HL-60 (cell line): Measurements from ENCODE around the gene ADGRF4.

Source experiments
- DNase-seq, 2 experiments: peaks; one replicate each; pipeline ENCODE4 v3.0.0-alpha.2; 2010 to 2020; ENCODE audit warnings: low read depth in 1 of 2, low spot score in 1 of 2
- H3K27ac ChIP-seq: fragments of 250-450 bp; sonication (Bioruptor Pico); replicated peaks from 2 replicates; pipeline ENCODE4 v1.5.1; 2020; ENCODE audit warnings: mild to moderate bottlenecking, moderate library complexity
- H3K27me3 ChIP-seq: fragments of 250-450 bp; sonication (Bioruptor Pico); 2 replicates; pipeline ENCODE4 v1.5.1; 2021; ENCODE audit warnings: mild to moderate bottlenecking, moderate library complexity; ENCODE audit not compliant: insufficient read depth, poor library complexity, severe bottlenecking
- H3K4me3 ChIP-seq: replicated peaks from 2 replicates; pipeline ENCODE4 v1.5.1; 2011; ENCODE audit warnings: mild to moderate bottlenecking, control low read depth, low read length; ENCODE audit not compliant: insufficient read depth
- CTCF ChIP-seq: IDR thresholded peaks from one replicate; pipeline ENCODE4 v1.5.1; 2011; ENCODE audit warnings: low read length, control low read depth, inconsistent platforms; ENCODE audit not compliant: insufficient read depth
- GABPA ChIP-seq: IDR thresholded peaks from 2 replicates; pipeline ENCODE4 v1.6.1; 2012; ENCODE audit warnings: low read depth
- POLR2AphosphoS5 ChIP-seq: IDR thresholded peaks from 2 replicates; pipeline ENCODE4 v1.6.1; 2012; ENCODE audit warnings: low read depth
- REST ChIP-seq: IDR thresholded peaks from 2 replicates; pipeline ENCODE4 v1.6.1; 2012; ENCODE audit warnings: low read depth; ENCODE audit not compliant: insufficient replicate concordance
- SPI1 ChIP-seq: IDR thresholded peaks from 2 replicates; pipeline ENCODE4 v1.6.1; 2012; ENCODE audit warnings: low read depth, mild to moderate bottlenecking, borderline replicate concordance

ADGRF4 gene

GRCh38 chr6:47680051-47680450, 18.3 kb upstream of the ADGRF4 start:
- Histone ChIP-seq H3K27ac (no peak overlapping the region), H3K4me3 (no peak overlapping the region), H3K27me3 (no peaks in the 10 kb centered on the region)
- no peak for DNase-seq
- no peak for TF ChIP-seq CTCF
- TF ChIP-seq POLR2AphosphoS5: no peak
- no peak for TF ChIP-seq SPI1
- TF ChIP-seq REST: no peak
- TF ChIP-seq GABPA: no peak

GRCh38 chr6:47680724-47681123, 17.7 kb upstream of the ADGRF4 start:
- H3K4me3 ChIP-seq: no peak overlapping the region
- H3K27ac ChIP-seq: no peak overlapping the region
- no peak for DNase-seq
- TF ChIP-seq GABPA (no peak), POLR2AphosphoS5 (no peak), CTCF (no peak), SPI1 (no peak), REST (no peak)
- no peaks in the 10 kb centered on the region for H3K27me3 ChIP-seq

- no peak overlapping the region for H3K4me3 ChIP-seq
- no peak for DNase-seq
These were observed 17.0 kb upstream of the ADGRF4 start for GRCh38 chr6:47681201-47681990.

More at GRCh38 chr6:47681201-47681990, 17.0 kb upstream of the ADGRF4 start:
- no peak for TF ChIP-seq REST
- TF ChIP-seq SPI1: no peak
- TF ChIP-seq GABPA: no peak
- no peak for TF ChIP-seq POLR2AphosphoS5
- TF ChIP-seq CTCF: no peak
- Histone ChIP-seq H3K27me3 (no peaks in the 10 kb centered on the region), H3K27ac (no peak overlapping the region)
